ENCODE data around the gene ZNF276. TPM values are rescaled to one million over a fixed set of nuclear protein-coding genes. Genes with fewer than 3 reads are reported as not detected.

Gene ZNF276
- total RNA-seq, 1 experiment from 2014 or later = 4.5 TPM

- Histone ChIP-seq H3K27me3 (no peaks in the 10 kb centered on the region), H3K36me3 (no peaks in the 10 kb centered on the region), H3K4me3 (no peak overlapping the region), H3K9me3 (no peaks in the 10 kb centered on the region)
- no peak for DNase-seq
These were observed 14.6 kb upstream of the ZNF276 start for GRCh38 chr16:89706518-89707260.

GRCh38 chr16:89707695-89708094, 13.6 kb upstream of the ZNF276 start:
- no peak for DNase-seq
- Histone ChIP-seq H3K27me3 (no peaks in the 10 kb centered on the region), H3K4me3 (no peak overlapping the region), H3K36me3 (no peaks in the 10 kb centered on the region), H3K9me3 (no peaks in the 10 kb centered on the region)

DNA sequence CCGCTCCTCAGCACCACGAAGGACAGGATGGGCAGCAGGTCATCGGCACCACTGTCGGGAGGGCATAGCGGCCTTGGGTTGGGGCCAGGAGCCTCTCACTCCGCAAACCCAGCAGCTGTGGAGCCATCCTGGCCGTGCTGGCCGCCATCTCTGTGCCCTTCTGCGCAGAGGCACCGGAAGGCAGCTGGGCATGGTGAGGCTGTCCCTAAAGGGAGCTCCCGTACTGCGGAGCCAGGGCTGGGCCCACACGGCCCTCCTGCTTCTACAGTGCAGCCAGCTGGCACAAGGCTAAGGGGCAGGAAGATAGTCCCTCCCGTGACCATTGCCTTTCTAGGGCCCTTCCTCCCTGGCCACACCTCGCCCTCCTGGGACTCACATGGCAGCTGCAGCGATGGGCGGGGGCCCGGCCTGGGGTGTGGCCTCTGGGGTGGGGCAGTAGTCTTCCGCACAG, 12.8 kb upstream of the ZNF276 start:
- Histone ChIP-seq H3K4me3 (no peak overlapping the region), H3K27me3 (no peaks in the 10 kb centered on the region), H3K36me3 (no peaks in the 10 kb centered on the region), H3K9me3 (no peaks in the 10 kb centered on the region)
- DNase-seq = no peak

- no peak overlapping the region for H3K4me3 ChIP-seq
- H3K27me3 ChIP-seq = no peaks in the 10 kb centered on the region
- H3K36me3 ChIP-seq = no peaks in the 10 kb centered on the region
- DNase-seq = no peak
- H3K9me3 ChIP-seq = no peaks in the 10 kb centered on the region
These were observed 12.2 kb upstream of the ZNF276 start for GRCh38 chr16:89709166-89709565.

- H3K4me3 ChIP-seq = no peak overlapping the region
- H3K9me3 ChIP-seq = no peaks in the 10 kb centered on the region
These were observed 11.5 kb upstream of the ZNF276 start for GRCh38 chr16:89709716-89710432.

GRCh38 chr16:89710709-89711564, 10.4 kb upstream of the ZNF276 start:
- H3K36me3 ChIP-seq = no peaks in the 10 kb centered on the region
- no peaks in the 10 kb centered on the region for H3K27me3 ChIP-seq
- H3K4me3 ChIP-seq = no peak overlapping the region
- no peaks in the 10 kb centered on the region for H3K9me3 ChIP-seq
- DNase-seq = no peak

More at GRCh38 chr16:89709716-89710432, 11.5 kb upstream of the ZNF276 start:
- Histone ChIP-seq H3K36me3 (no peaks in the 10 kb centered on the region), H3K27me3 (no peaks in the 10 kb centered on the region)
- DNase-seq = no peak

- Histone ChIP-seq H3K4me3 (no peak overlapping the region), H3K27me3 (no peaks in the 10 kb centered on the region), H3K9me3 (no peaks in the 10 kb centered on the region), H3K36me3 (no peaks in the 10 kb centered on the region; the same call in 1 of the 2 replicates)
- no peak for DNase-seq
These were observed 9.6 kb upstream of the ZNF276 start for GRCh38 chr16:89711601-89712273.

DNA sequence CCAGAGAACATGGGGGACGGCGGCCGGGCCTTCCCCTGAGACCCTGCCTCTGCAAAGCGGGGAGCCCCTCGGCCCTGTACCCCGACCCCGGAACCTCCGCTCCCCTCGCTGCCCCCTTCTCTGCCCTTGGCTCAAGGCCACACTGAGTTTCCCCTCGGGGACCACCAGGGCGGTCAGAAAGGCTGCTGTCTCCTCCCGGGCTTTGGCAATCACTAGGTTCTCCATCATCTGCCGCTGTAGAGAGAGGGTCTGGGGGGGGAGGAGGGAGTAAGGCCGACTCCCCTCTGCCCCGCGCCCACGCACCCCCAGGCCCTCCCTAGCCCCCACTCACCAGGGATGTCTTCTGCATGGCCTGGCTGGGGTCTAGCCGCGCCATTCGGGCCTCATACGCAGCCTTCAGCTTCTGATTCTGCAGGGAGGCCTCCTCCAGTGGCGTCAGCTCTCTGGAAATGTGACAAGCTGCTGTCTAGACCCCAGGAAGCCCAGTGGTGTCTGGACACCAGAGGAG, 9.0 kb upstream of the ZNF276 start:
- no peak for DNase-seq
- Histone ChIP-seq H3K36me3 (no peaks in the 10 kb centered on the region; the same call in 1 of the 2 replicates), H3K4me3 (no peak overlapping the region), H3K9me3 (no peaks in the 10 kb centered on the region), H3K27me3 (no peaks in the 10 kb centered on the region)

DNA sequence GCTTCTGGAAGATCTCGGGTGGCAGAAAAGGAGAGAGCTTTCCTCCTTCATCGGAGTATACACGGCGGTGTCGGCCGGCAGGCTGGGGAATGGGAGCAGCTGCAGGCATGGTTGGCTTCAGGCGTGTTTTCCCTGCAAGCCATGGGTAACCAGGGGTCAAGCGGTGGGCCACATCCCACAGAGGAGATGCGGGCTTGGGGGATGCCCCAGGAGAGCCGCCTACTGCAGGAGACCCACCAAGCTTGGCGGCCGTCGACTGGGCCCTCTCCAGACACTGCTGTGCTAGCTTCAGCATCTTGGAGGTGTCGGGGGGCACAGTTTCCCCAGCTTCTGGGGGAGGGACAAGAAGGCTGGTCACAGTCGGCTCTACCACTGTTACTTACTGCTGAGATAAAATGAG, 4.8 kb upstream of the ZNF276 start:
- H3K9me3 ChIP-seq = no peaks in the 10 kb centered on the region
- H3K27me3 ChIP-seq = no peaks in the 10 kb centered on the region
- H3K36me3 ChIP-seq = no peaks in the 10 kb centered on the region; the same call in 1 of the 2 replicates
- no peak for DNase-seq
- H3K4me3 ChIP-seq = no peak overlapping the region

DNA sequence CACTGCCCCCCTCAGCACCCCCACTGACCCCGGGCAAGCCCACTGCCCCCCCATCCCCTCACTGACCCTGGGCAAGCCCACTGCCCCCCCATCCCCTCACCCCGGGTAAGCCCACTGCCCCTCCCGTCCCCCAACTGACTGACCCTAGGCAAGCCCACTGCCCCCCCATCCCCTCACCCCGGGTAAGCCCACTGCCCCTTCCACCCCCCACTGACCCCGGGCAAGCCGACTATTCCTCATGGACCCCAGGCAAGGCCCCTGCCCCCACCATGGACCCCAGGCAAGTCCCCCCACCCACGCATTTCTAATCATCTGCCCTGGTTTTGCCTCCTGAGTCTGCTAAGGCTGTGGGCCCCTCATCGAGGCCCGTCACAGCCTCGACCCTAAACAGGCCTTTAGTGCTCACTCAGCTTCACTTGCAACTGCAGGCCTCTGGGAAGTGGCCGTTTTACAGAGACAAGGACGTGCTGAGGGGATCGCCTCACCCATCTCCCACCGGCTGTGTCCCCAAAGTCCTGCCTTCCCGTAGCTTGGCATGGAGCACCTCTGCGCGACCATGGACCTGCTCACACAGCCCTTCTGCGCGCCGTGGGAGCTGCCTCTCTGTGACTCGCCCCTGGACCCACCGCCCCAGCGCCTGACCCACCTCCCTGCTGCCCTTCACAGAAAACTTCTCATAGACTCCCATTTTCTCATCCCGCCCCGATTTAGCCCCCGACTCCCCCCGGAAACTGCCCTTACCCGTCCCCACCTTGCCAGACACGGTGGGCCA, 4.2 kb upstream of the ZNF276 start:
- no peak for DNase-seq
- Histone ChIP-seq H3K4me3 (no peak overlapping the region), H3K36me3 (no peaks in the 10 kb centered on the region; the same call in 1 of the 2 replicates), H3K27me3 (no peaks in the 10 kb centered on the region), H3K9me3 (no peaks in the 10 kb centered on the region)

DNA sequence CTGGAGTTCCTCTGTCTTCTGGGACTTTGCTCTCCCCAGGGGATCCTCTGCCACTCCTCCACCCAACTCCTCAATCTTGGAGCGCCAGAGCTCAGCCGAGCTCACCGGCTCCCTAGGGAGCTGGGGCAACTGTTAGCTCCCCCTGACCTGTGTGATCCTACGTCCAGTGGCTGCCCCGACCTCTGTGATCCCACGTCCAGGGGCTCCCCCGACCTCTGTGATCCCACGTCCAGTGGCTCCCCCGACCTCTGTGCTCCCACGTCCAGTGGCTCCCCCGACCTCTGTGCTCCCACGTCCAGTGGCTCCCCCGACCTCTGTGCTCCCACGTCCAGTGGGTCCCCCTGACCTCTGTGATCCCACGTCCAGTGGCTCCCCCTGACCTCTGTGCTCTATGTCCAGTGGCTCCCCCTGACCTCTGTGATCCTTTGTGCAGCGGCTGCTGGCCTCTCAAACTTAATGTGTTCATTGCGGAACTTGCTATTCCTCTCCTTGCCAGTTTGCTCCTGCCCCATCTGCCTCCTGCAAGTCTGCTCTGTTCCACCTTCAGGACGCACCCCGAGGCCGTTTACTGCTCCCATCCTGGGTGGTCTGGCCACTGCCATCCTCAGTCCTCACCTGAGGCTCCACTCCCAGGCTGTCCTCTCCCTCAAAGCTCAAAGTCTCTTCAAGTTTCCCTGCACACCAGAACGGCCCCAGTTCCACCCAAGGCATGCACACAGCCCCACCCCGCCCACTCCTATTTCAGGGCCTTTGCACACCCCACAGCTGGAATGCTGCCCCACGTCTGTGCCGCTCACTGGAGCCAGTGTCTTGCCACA, 3.4 kb upstream of the ZNF276 start:
- no peaks in the 10 kb centered on the region for H3K9me3 ChIP-seq
- H3K36me3 ChIP-seq = peaks cover 3% of the 10 kb centered on the region
- no peak overlapping the region for H3K4me3 ChIP-seq
- no peak for DNase-seq
- H3K27me3 ChIP-seq = no peaks in the 10 kb centered on the region

DNA sequence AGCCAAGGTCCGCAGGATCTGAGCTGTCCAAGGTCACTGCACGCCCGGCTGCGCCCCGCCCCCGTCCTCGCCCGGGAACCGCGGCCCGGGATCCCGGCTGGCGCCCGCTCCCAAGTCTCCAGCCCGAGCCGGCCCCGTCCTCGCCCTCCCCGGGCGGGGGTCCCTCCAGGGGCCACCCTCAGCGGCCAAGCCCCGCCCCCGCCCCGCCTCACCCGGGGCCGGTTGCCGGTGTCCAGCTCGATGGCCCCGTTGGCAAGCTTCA, 855 bp upstream of the ZNF276 start:
- H3K36me3 ChIP-seq = peaks cover 18% of the 10 kb centered on the region
- no peaks in the 10 kb centered on the region for H3K27me3 ChIP-seq
- H3K9me3 ChIP-seq = no peaks in the 10 kb centered on the region
- peak; percentile 22 for DNase-seq
- peak overlapping the region; percentile 65 for H3K4me3 ChIP-seq

GRCh38 chr16:89721546-89722391, 432 bp downstream of the ZNF276 start:
- H3K27me3 ChIP-seq = no peaks in the 10 kb centered on the region
- H3K9me3 ChIP-seq = no peaks in the 10 kb centered on the region
- H3K36me3 ChIP-seq = peaks cover 18% of the 10 kb centered on the region
- peak overlapping the region; percentile 65 for H3K4me3 ChIP-seq
- peak; percentile 58 for DNase-seq

Data from MG63 (cell line).